HFFc6 (cell line): Measurements from ENCODE around the gene PPP1R3C. TPM values are rescaled to one million over a fixed set of nuclear protein-coding genes. Genes with fewer than 3 reads are reported as not detected.

ENCODE experiments used
- DNase-seq: peaks from one replicate; pipeline ENCODE4 v3.0.0-alpha.2; 2018
- H3K27ac Mint-ChIP-seq: 2 replicates; pipeline ENCODE4 v1.8.0; 2020; ENCODE audit warnings: mild to moderate bottlenecking, mixed read lengths
- H3K27me3 Mint-ChIP-seq: 2 replicates; pipeline ENCODE4 v1.8.0; 2021; ENCODE audit warnings: mild to moderate bottlenecking, moderate library complexity, mixed read lengths; ENCODE audit not compliant: insufficient read depth
- H3K36me3 Mint-ChIP-seq: 2 replicates; pipeline ENCODE4 v1.8.0; 2021; ENCODE audit warnings: low read depth, mixed read lengths
- H3K4me1 Mint-ChIP-seq: 2 replicates; pipeline ENCODE4 v1.8.0; 2020; ENCODE audit warnings: low read depth, mixed read lengths
- H3K4me3 Mint-ChIP-seq: 2 replicates; pipeline ENCODE4 v1.8.0; 2020; ENCODE audit warnings: mild to moderate bottlenecking, moderate library complexity, mixed read lengths
- H3K9me3 Mint-ChIP-seq: 2 replicates; pipeline ENCODE4 v1.8.0; 2020; ENCODE audit warnings: mild to moderate bottlenecking, mixed read lengths
- total RNA-seq, 6 experiments: library from RNA; stranded (reverse); fragmentation: NEBNext Ultra II Directional; extraction: Animal tissue kit (Norgen Biotek cat#: 25700); gene quantifications; 2 replicates in 1 of 6; 3 replicates in 5 of 6; pipeline ENCODE4 v1.2.3, GENCODE V29; 2021
- TF ChIP-seq, protein P1 (sequence below): fragments of 200-600 bp; sonication (generic); IDR thresholded peaks from 2 replicates; pipeline ENCODE4 v1.5.0; 2021; ENCODE audit warnings: antibody characterized with exemption, mild to moderate bottlenecking

Gene PPP1R3C
- total RNA-seq, 6 experiments from 2014 or later: 33.7 to 66.0 (median 39.9) TPM

- peak; percentile 41 for DNase-seq
- TF ChIP-seq, protein P1, sequence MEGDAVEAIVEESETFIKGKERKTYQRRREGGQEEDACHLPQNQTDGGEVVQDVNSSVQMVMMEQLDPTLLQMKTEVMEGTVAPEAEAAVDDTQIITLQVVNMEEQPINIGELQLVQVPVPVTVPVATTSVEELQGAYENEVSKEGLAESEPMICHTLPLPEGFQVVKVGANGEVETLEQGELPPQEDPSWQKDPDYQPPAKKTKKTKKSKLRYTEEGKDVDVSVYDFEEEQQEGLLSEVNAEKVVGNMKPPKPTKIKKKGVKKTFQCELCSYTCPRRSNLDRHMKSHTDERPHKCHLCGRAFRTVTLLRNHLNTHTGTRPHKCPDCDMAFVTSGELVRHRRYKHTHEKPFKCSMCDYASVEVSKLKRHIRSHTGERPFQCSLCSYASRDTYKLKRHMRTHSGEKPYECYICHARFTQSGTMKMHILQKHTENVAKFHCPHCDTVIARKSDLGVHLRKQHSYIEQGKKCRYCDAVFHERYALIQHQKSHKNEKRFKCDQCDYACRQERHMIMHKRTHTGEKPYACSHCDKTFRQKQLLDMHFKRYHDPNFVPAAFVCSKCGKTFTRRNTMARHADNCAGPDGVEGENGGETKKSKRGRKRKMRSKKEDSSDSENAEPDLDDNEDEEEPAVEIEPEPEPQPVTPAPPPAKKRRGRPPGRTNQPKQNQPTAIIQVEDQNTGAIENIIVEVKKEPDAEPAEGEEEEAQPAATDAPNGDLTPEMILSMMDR: no peak
- H3K27me3 Mint-ChIP-seq: peaks cover 3% of the 10 kb centered on the region; the same call in 1 of the 2 replicates
- H3K36me3 Mint-ChIP-seq: no peaks in the 10 kb centered on the region
- H3K4me1 Mint-ChIP-seq: peaks cover 61% of the 10 kb centered on the region
- peak overlapping the region; percentile 73 for H3K4me3 Mint-ChIP-seq
- H3K27ac Mint-ChIP-seq: peak overlapping the region; percentile 94
- no peaks in the 10 kb centered on the region for H3K9me3 Mint-ChIP-seq
These were observed 43.7 kb downstream of the PPP1R3C start for GRCh38 chr10:91589015-91589657.

DNA sequence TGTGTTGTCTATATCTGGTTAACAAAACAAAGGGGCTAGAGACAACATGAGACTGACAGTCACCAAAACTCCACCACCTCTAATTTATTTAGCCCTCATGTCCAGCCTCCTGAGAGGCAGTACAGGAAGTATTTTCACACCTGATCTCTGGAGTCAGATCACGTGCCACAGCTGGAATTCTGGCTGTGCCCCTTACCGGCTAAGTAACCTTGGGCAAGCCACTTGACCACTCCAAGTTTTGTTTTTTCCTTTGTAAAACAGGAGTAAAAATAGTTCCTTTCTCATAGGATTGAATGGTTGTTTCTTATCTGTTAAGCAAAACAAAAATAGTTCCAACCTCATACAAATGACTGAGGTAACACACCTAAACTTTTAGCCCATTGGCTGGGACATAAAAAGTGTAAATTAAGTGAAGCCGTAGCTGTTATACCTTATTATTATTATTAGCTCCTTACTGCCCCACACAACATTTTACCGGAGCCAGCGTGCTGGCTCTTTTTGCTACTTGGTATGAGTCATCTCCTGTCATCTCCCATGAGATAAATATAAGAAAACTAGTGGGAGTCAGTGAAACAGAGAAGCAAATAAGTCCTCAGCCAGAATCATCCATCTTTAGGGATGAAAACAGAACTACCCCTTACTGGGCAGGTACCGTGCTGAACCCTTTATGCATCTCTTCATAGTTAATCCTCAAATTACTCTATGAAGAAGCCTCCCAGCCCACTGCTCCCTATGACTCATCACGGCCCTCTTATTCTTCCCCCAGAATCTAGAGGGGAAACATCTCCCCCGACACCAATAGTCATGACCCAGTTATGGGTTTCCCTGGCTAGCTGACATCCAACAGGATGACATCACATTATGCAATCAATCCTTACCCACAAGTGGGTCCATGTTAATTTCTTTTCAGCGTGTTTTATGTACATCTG, 44.9 kb downstream of the PPP1R3C start:
- peak overlapping the region; percentile 94 for H3K27ac Mint-ChIP-seq
- TF ChIP-seq, protein P1: no peak
- peaks cover 56% of the 10 kb centered on the region for H3K4me1 Mint-ChIP-seq
- peaks cover 3% of the 10 kb centered on the region for H3K27me3 Mint-ChIP-seq
- peak overlapping the region; percentile 73 for H3K4me3 Mint-ChIP-seq
- no peaks in the 10 kb centered on the region for H3K9me3 Mint-ChIP-seq
- H3K36me3 Mint-ChIP-seq: no peaks in the 10 kb centered on the region
- peak; percentile 72 for DNase-seq

DNA sequence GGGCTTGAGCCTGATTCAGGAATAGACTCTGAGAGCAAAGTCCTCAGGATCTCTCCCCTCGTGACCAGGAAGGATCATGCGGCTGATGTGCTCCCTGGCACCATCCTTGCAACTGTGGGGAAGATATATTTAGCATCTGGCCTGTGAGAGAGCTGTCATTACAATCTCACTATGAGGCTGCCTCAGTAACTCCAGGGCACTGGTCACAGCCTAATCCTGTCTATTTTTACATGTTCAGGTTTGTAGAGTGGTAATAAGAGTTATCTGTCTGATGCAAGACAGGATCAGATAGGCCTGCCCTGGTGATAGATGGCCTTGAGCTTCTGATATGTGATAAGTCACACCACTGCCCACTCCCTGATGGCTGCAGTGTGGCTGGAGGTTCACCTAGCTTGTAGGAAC, 50.7 kb downstream of the PPP1R3C start:
- Mint-ChIP-seq H3K27me3 (peaks cover 3% of the 10 kb centered on the region), H3K36me3 (peaks cover 5% of the 10 kb centered on the region), H3K27ac (no peak overlapping the region), H3K4me1 (peaks cover 27% of the 10 kb centered on the region), H3K4me3 (no peak overlapping the region), H3K9me3 (peaks cover 6% of the 10 kb centered on the region)
- TF ChIP-seq, protein P1: no peak
- DNase-seq: no peak

GRCh38 chr10:91579329-91579985, 53.4 kb downstream of the PPP1R3C start:
- Mint-ChIP-seq H3K27ac (peak overlapping the region; percentile 60), H3K4me3 (no peak overlapping the region), H3K4me1 (peaks cover 44% of the 10 kb centered on the region), H3K9me3 (peaks cover 6% of the 10 kb centered on the region), H3K27me3 (no peaks in the 10 kb centered on the region; the same call in 1 of the 2 replicates), H3K36me3 (peaks cover 5% of the 10 kb centered on the region)
- DNase-seq: peak; percentile 69
- TF ChIP-seq, protein P1: no peak

Other genes starting within 250 kb of the PPP1R3C start
- gene HECTD2, start 222.7 kb downstream of the PPP1R3C start, total RNA-seq: 1 to 10 TPM; 4.5 to 6.4 (median 4.9) TPM
- gene TNKS2, start 165.4 kb upstream of the PPP1R3C start, total RNA-seq: 10 to 100 TPM; 31.2 to 36.3 (median 34.7) TPM